Cardiac fibroblast (primary cell): Measurements from ENCODE around the gene ZNF710.
"Not testable (repeated sequence)": the region's sequence is repeated elsewhere in the genome, so short reads cannot be mapped to it uniquely, and the experiment has no call there.

Experiments
- DNase-seq, 2 donors: peaks; one replicate each; pipeline versions ENCODE4 v3.0.0 to v3.0.0-alpha.2; 2010; ENCODE audit warnings: low read depth in 2 of 2
- H3K4me3 ChIP-seq, 2 donors: replicated peaks in 1 of 2; 1 replicate in 1 of 2; 2 replicates in 1 of 2; pipeline ENCODE4 v1.5.1; 2011; ENCODE audit warnings: low read depth in 2 of 2, low read length in 2 of 2, mild to moderate bottlenecking in 2 of 2, moderate library complexity in 1 of 2
- CTCF ChIP-seq: IDR thresholded peaks from one replicate; pipeline ENCODE4 v1.5.1; 2011; ENCODE audit warnings: low read depth, mild to moderate bottlenecking, low read length, inconsistent platforms

ZNF710 gene

GRCh38 chr15:90001062-90001682, at the start of gene ZNF710:
ZNF710 (plus strand) TSS chr15:90001324; CDS start chr15:90067138, 65,814 bp downstream.
- peak within 1 kb of the TSS; percentile 56 to 64 for H3K4me3 ChIP-seq
- TF ChIP-seq CTCF = no peak

DNA sequence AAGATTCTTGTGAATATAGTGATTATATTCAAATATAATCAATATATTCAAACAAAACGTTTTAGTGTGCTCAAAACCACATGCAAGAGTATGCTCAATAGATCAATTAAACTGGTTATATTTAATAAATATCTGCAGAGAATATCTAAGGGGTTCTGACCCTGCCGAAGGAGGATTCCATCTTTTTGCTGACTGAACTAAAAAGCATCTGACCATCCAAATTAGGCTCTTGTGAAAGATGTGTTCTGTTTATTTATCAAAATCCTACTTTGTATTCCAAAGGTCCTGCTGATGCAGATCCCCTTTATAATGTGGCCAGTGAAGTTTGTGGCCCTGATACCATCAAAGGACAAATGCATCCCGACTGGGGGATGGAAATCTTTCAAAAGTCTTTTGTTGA, 46.6 kb upstream of the ZNF710 start:
- no peak for TF ChIP-seq CTCF
- H3K4me3 ChIP-seq = no peak overlapping the region
- DNase-seq = no peak

More at GRCh38 chr15:90001062-90001682, at the start of gene ZNF710:
- DNase-seq = peak; percentile 71 to 78

- H3K4me3 ChIP-seq, DNase-seq: not testable (repeated sequence)
Measured at GRCh38 chr15:89955449-89955998, 45.6 kb upstream of the ZNF710 start.

DNA sequence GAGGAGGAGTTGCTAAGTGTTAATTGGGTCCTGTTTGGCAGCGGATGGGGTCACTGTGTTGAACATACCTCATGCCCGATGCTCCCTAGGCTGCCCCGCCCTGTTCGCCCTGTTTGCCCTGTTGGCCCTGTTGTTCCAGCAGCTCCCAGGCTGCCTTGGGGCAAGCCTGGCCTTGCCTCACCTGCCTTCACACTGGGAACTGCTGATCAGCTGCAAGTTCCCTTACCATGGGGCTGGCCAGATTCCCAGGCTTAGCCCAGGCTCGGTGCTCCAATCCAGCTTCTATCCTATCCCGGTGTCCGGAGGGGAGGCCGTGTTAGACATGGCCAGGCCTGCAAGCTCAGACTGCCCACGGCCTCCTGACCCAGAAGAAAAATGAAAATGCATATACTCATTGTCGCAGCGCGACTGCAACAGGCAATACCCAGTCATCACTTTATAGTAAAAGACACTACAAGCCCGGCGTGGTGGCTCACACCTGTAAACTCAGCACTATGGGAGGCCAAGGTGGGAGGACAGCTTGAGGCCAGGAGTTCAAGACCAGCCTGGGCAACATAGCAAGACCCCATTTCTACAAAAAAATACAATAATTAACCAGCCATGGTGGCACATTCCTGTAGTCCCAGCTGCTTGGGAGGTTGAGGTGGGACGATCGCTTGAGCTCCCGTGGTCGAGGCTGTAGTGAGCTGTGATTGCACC, 42.9 kb upstream of the ZNF710 start:
- no peak for TF ChIP-seq CTCF
- no peak for DNase-seq
- H3K4me3 ChIP-seq = no peak overlapping the region

- DNase-seq = no peak
- TF ChIP-seq CTCF = no peak
- H3K4me3 ChIP-seq = no peak overlapping the region
Measured at GRCh38 chr15:89963301-89964231, 37.6 kb upstream of the ZNF710 start.

GRCh38 chr15:89964232-89964954, 36.7 kb upstream of the ZNF710 start:
- no peak overlapping the region for H3K4me3 ChIP-seq
- no peak for TF ChIP-seq CTCF
- DNase-seq = no peak
